LHCN-M2 (cell line): ENCODE measurements around the gene KSR2. TPM values are rescaled to one million over a fixed set of nuclear protein-coding genes. Genes with fewer than 3 reads are reported as not detected.
"Not testable (repeated sequence)": the region's sequence is repeated elsewhere in the genome, so short reads cannot be mapped to it uniquely, and the experiment has no call there.

Experiments used
- DNase-seq: peaks from one replicate; pipeline ENCODE4 v3.0.0-alpha.2; 2012; ENCODE audit warnings: low read depth
- total RNA-seq: library from RNA; depleted of rRNA; stranded (reverse); fragments of >200 nt; gene quantifications from 2 replicates; pipeline ENCODE4 v1.2.3, GENCODE V29; 2014

KSR2 gene
- total RNA-seq, 1 experiment from 2014 or later = under 0.01 TPM

- DNase-seq = peak; percentile 35
Measured at GRCh38 chr12:117857632-117858612, 110.9 kb downstream of the KSR2 start.

DNA sequence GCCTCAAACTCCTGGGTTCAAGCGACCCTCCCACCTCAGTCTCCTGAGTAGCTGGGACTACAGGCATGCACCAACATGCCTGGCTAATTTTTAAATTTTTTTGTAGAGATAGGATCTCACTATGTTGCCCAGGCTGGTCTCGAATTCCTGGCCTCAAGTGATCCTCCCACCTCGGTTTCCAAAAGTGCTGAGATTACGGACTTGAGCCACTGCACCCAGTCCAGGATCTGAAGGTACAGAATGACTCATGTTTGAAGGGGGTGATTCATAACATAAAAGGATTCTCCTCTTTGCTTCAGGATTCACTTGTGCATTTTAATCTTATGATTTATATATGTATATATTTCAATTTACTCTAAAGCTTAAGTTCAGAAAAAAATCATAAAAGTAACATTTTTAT, 111.7 kb downstream of the KSR2 start:
- not testable (repeated sequence) for DNase-seq

DNA sequence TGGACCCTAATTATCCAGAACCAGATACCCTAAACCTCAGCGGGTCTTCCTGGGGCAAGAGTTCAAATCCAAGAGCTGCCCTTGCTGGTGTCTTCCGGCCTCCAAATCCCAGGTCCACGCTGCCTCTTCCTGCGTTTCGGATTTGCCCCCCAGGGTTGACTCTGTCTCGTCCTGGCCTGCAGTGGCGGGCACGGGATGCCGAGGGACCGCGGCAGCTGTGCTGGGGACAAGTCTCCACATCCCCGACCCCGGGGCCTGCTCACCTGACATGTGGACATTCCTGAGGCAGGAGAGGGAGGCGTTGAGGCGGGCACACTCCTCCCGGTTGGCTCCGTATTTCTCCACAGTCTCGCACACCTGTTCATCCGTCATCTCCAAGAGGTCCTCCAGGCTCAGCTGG, 113.6 kb downstream of the KSR2 start:
- DNase-seq = no peak

GRCh38 chr12:117854339-117855012, 114.3 kb downstream of the KSR2 start:
- DNase-seq = peak; percentile 48

DNA sequence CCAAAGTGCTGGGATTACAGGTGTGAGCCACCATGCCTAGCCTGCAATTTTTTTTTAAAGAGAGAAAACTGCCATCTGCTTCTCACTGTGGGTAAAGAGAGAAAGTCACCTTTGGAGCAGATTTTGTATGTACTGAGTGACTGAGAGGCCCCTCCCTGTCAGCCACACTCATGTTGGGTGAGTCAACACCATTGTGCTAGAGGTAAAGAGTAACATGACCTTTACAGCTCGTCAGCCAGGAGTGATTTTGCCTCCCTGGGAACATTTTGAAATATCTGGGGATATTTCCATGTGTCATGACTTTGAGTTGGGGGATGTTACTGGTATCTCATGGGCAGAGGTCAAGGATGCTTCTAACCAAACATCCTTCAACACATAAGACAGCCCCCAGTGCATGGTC, 115.2 kb downstream of the KSR2 start:
- DNase-seq = no peak

GRCh38 chr12:117850048-117850447, 118.7 kb downstream of the KSR2 start:
- peak; percentile 42 for DNase-seq

DNA sequence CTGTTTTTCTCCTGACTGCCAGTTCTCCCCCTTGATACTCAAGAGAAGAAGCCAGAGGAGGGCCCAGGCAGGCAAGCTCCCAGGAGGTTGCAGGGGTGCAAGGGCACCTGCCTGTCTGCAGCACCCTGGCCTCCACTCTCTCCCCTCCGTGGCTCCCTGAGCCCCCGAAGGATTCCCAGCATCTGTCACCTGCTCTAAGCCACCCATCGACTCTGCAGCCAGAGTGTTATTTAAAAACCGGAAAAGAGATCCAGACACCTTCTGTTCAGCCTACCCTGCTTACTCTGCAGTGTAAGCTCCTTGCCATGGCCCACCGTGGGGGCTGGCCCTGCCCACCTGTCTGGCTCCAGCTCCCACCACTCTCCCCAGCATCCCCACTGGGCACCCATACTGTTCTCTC, 121.4 kb downstream of the KSR2 start:
- DNase-seq = no peak

GRCh38 chr12:117845271-117845904, 123.4 kb downstream of the KSR2 start:
- no peak for DNase-seq

DNA sequence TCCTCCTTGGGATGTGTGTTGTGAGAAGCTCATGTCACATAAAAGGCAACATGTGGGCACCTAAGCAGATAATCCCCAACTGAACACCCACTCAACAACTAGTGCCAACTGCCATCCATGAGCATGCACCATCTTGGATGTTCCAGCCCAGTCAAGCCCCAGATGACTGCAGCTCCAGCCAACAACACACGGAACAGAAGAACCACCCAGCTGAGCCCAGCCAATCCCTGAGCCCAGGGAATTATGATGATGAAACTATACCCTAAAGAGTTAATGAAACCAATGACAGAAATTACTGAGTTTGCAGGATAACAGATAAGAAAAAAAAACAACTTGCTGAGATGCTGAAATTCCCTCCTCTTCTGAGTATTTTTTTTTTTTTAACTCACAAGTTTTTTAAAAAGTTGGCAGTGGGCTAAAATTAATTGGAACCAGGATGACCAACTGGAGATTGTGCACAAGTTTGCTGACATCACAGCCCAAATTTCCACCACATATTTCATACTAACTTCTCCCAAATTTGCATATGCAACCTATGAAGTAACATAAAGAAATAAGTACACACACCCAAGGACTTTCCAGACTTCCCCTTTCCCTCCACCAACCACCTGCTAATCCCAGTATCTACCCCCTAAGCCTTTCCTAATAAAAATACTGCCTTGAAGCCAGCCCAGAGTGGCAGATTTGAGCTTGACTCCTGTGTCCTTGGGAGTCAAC, 124.5 kb downstream of the KSR2 start:
- DNase-seq = no peak

DNA sequence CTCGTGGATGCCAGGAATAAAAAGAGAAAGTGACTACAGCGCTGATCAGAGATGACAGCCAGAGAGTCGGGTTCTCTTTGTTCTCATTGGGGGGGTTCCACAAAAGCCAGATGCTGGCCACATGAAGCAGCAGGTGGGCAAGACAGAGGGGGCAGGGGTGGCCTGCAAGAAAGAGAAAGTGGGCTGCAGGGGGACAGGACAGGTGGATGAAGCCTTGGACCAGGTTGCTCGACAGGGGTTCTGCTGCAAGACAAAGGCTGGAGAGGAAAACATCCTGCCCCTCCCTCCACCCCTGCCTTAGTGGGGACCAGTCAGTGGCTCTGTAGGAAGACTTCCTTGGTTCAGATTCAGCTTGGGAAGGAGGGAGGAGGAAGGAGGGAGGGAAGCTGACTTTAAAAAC, 126.2 kb downstream of the KSR2 start:
- no peak for DNase-seq

- no peak for DNase-seq
Measured at GRCh38 chr12:117842220-117842619, 126.6 kb downstream of the KSR2 start.

DNA sequence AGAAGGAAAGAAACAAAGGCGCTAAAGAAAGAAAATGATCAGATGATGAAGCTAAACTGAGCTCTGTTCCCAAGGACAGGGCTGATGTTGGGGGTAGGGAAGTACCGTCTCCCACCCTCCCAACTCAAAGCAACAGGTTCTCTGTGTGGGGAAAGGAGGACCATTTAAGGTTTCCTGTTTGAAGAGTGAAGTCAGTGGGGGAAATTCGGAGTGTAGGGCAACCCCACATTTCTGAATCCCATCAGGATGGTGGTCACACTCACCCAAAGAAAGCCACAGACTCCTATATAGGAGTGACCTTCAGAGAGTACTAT, 131.1 kb downstream of the KSR2 start:
- DNase-seq = no peak

DNA sequence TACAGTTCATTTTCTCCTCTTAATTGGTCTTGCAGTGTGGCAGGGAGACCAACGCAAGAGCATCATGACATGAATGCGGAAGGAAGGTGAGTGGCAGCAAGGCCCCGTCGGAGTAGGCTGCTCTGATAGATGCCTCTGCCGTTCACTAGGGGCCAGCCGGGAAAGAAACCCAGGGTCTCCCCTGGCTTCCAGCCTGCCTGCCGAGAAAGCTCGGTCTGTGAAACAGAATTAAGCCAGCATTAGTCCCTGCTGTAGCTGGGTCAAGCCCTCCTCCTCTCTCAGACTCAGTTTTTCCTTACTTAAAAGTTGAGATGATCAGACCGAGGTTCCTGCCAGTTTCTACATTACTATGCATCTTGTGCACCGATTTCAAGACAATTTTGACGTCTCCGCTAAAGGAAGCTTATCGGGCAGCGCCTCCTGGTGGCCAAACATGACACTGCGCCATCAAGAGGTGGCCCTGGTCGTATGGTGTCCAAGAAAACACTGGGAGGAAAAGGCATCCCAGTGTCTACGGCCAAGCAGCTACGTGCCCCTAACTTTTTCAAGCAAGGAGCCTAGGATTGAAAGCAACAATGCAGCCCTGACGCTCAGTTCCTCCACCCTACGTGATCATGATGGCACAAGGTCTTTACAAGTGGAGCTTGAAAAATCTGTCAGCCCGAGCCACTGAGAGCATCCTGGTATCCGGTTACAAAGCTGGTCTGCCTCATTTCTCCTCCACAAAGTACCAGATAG, 131.6 kb downstream of the KSR2 start:
- peak; percentile 52 for DNase-seq

- DNase-seq = no peak
Measured at GRCh38 chr12:117836476-117836875, 132.3 kb downstream of the KSR2 start.

- DNase-seq = no peak
Measured at GRCh38 chr12:117835156-117835555, 133.6 kb downstream of the KSR2 start.

DNA sequence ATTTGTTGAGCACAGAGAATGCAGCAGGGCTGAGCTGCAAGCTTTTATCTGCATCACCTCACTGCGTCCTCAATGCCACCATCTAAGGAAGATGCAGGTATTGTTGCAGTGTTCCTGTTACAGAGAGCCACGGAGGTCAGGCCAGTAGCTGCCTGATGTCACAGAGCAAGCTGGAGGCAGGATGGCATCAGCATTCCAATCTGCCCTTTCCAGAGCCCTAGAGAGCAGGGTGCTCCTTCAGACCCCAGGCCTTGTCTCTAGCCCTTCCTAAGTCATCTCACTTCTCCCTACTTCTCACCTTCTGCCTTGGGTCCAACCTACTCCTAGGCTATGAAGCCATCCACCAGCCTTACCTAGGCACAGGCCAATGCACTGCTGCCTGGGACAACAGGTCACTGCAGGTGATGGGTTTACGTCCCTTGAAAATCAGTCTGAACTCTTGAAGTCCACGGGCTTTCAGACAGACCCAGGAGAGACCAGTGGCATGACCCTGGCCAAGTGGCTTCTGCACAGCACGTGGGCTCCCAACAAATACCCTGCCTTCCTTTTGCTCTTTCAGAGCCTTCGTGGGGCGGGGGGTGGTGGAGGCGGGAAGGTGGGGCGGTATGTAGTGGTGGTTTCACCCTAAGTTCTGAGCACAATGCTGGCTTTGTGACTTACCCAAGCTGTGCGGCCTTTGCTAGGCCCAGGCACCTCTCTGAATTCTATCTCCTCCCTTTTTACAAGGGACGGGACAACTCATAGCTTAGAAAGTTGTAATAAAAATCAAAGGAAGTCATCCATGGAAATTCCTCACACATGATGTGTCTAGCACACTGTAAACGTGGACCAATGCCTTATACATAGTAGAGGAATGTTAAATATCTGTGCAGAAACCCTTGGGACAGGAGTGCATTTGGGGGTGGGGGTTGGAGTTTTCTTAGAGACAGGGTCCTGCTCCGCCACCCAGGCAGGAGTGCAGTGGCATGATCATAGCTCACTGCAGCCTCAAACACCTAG, 136.0 kb downstream of the KSR2 start:
- peak; percentile 56 for DNase-seq

- peak; percentile 89 for DNase-seq
Measured at GRCh38 chr12:117830471-117830870, 138.3 kb downstream of the KSR2 start.

- no peak for DNase-seq
Measured at GRCh38 chr12:117829108-117829507, 139.7 kb downstream of the KSR2 start.

DNA sequence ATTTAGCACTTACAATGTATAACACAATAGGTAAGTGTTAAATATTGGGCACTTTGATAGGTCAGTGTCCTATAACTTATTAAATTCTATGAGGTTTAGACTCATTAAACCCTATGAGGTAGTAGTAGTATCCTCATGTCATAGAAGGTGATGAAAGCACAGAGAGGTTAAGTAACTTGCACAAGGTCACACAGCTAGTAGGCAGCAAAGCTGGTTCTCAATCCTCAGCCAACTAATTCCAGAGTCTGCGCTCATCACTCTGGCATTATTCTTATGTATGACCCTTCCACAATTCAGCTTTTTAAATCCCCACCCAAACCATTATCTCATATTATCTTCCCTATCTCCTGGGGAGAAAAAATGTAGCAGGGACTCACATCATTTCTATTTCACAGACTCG, 141.1 kb downstream of the KSR2 start:
- DNase-seq = no peak

DNA sequence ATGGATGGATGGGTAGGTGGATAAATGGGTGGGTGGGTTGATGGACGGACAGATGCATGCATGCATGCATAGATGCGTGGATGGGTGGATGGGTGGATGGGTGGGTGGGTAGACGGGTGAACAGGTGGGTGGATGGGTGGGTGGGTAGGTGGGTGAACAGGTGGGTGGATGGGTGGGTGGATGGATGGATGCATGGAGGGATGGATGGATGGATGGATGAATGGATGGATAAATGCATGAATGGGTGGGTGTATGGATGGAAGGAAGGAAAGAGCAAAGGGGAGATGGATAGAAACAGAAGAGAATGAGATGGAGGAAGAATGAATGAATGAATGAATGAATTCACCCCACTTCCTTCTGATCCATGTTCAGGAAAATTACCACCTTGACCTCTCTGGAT, 143.0 kb downstream of the KSR2 start:
- no peak for DNase-seq
